Psoas muscle (tissue), 8 donors: ENCODE measurements around the gene PRKAG2. TPM values are rescaled to one million over a fixed set of nuclear protein-coding genes. Genes with fewer than 3 reads are reported as not detected.

Source experiments
- ATAC-seq, 4 donors: fragments of 200-7000 bp; cut with Tn5 transposase; one replicate each; pipeline ENCODE4 v1.9.1; 2020; ENCODE audit warnings: moderate library complexity in 3 of 4, mild to moderate bottlenecking in 2 of 4
- DNase-seq, 2 donors: peaks; one replicate each; pipeline ENCODE4 v3.0.0-alpha.2; 2020
- H3K27ac ChIP-seq: fragments of 200-600 bp; one replicate; pipeline ENCODE4 v1.8.0; 2022
- H3K27me3 ChIP-seq, 3 donors: fragments of 200-600 bp in 1 of 3; one replicate each; pipeline versions ENCODE4 v1.6.1 to v1.8.0; 2013 to 2022; ENCODE audit warnings: low read length in 2 of 3, mild to moderate bottlenecking in 2 of 3, moderate library complexity in 1 of 3; ENCODE audit not compliant: insufficient read depth in 3 of 3
- H3K36me3 ChIP-seq, 2 donors: fragments of 200-600 bp in 1 of 2; one replicate each; pipeline versions ENCODE4 v1.6.1 to v1.8.0; 2013 to 2022; ENCODE audit warnings: low read depth in 1 of 2, mild to moderate bottlenecking in 1 of 2, moderate library complexity in 1 of 2; ENCODE audit not compliant: insufficient read depth in 1 of 2
- H3K4me1 ChIP-seq: fragments of 200-600 bp; one replicate; pipeline ENCODE4 v1.8.0; 2022
- H3K4me3 ChIP-seq: fragments of 200-600 bp; one replicate; pipeline ENCODE4 v1.8.0; 2022; ENCODE audit warnings: mild to moderate bottlenecking
- H3K9me3 ChIP-seq: fragments of 200-600 bp; one replicate; pipeline ENCODE4 v1.8.0; 2022
- CTCF ChIP-seq: fragments of 200-600 bp; IDR thresholded peaks from one replicate; pipeline ENCODE4 v1.8.0; 2022; ENCODE audit warnings: antibody characterized with exemption
- WGBS, 3 donors: extraction: QIAGEN DNeasy Blood & Tissue Kit; methylation state at CpG; one replicate each; pipeline versions ENCODE4 v1.1.6 to v1.1.7; 2013; 5-methylcytosine and 5-hydroxymethylcytosine counted together
- intact Hi-C, 2 donors: fragments of 100-400 bp; cut with DNase I; formaldehyde crosslinking; loops; one replicate each; pipeline versions ENCODE4 v1.11.0 to v1.14.2; 2022
- polyA plus RNA-seq, 3 donors: library from polyadenylated mRNA; stranded (reverse); fragments of 200-250 nt; gene quantifications; one replicate each; pipeline ENCODE4 v1.2.3, GENCODE V29; 2013
- total RNA-seq, 4 donors: library from RNA; stranded (reverse); fragmentation: NEBNext Ultra II Directional in 2 of 4; extraction: Animal tissue kit (Norgen Biotek cat#: 25700) in 2 of 4; gene quantifications; one replicate each; pipeline versions ENCODE4 v1.2.1 to v1.2.4, GENCODE V29; 2021 to 2023
- donor health status: healthy with polysubstance abuse.
- donor health status: DM: no; HTN: no; CAD: no; lungs with moderate emphysema.
- donor health status: Bipolar disorder and iron deficiency.
- donor health status: healthy.
- donor health status: DM: yes; HTN: yes; CAD: no.
- donor health status: DM: no; HTN: no; CAD: no.
- donor health status: DM: no; HTN: no; CAD: no.
- donor health status: DM: yes; HTN: yes; CAD: no.

Gene PRKAG2
- total and polyA plus RNA-seq, 7 donors, result 9.3 to 143 (median 19.8) TPM

- Histone ChIP-seq H3K4me1 (peaks cover 23% of the 10 kb centered on the region), H3K27me3 (no peaks in the 10 kb centered on the region), H3K4me3 (no peak overlapping the region), H3K27ac (peak overlapping the region; percentile 24), H3K36me3 (no peaks in the 10 kb centered on the region), H3K9me3 (no peaks in the 10 kb centered on the region)
- no peak for DNase-seq
- WGBS, 3 donors, result 42 to 49% (median 46%) methylated on average over 5 of the region's 5 CpGs
- intact Hi-C loops, result no loop called here
- no peak for TF ChIP-seq CTCF
- ATAC-seq, result peak in 3 of 4 donors; percentile 20 to 62 (median 39)
Observed at GRCh38 chr7:151720280-151720679, 156.6 kb downstream of the PRKAG2 start.

- DNase-seq (no peak), ATAC-seq (peak; percentile 34 to 54 (median 46))
- no peak for TF ChIP-seq CTCF
- Histone ChIP-seq H3K9me3 (no peaks in the 10 kb centered on the region), H3K4me3 (no peak overlapping the region), H3K4me1 (peaks cover 23% of the 10 kb centered on the region), H3K27me3 (no peaks in the 10 kb centered on the region), H3K36me3 (no peaks in the 10 kb centered on the region), H3K27ac (peak overlapping the region; percentile 24)
- intact Hi-C loops, result no loop called here
- 53 to 68% (median 60%) methylated on average over 2 of the region's 2 CpGs for WGBS, 3 donors
Observed at GRCh38 chr7:151719897-151720242, 157.0 kb downstream of the PRKAG2 start.

GRCh38 chr7:151719031-151719896 lies 157.7 kb downstream of the PRKAG2 start:
- Histone ChIP-seq H3K27ac (peak overlapping the region; percentile 24), H3K9me3 (no peaks in the 10 kb centered on the region), H3K4me3 (no peak overlapping the region), H3K36me3 (no peaks in the 10 kb centered on the region), H3K27me3 (no peaks in the 10 kb centered on the region), H3K4me1 (peaks cover 23% of the 10 kb centered on the region)
- intact Hi-C loops, result no loop called here
- WGBS, 3 donors, result 84 to 88% (median 86%) methylated on average over 24 of the region's 24 CpGs
- TF ChIP-seq CTCF, result no peak
- DNase-seq (no peak), ATAC-seq (peak; percentile 8 to 42 (median 25))

- Histone ChIP-seq H3K4me1 (peaks cover 23% of the 10 kb centered on the region), H3K27ac (no peak overlapping the region), H3K9me3 (no peaks in the 10 kb centered on the region), H3K27me3 (no peaks in the 10 kb centered on the region), H3K4me3 (no peak overlapping the region), H3K36me3 (no peaks in the 10 kb centered on the region)
- WGBS, 3 donors, result 77 to 90% (median 90%) methylated on average over 6 of the region's 6 CpGs
- ATAC-seq (no peak), DNase-seq (no peak)
- intact Hi-C loops, result no loop called here
- TF ChIP-seq CTCF, result no peak
Observed at GRCh38 chr7:151717918-151718317, 159.0 kb downstream of the PRKAG2 start.
